ENCODE measurements around the gene NAA35. TPM values are rescaled to one million over a fixed set of nuclear protein-coding genes. Genes with fewer than 3 reads are reported as not detected.

The NAA35 gene
- total RNA-seq, 2 donors from 2014 or later: 25.1 to 29.0 TPM

- H3K4me1 Mint-ChIP-seq (ENCODE audit: low read depth): no peaks in the 10 kb centered on the region
- H3K4me3 Mint-ChIP-seq: no peak overlapping the region
- H3K27me3 Mint-ChIP-seq (ENCODE audit: low read depth): no peaks in the 10 kb centered on the region
- ATAC-seq (replicated peaks in 1 of 2) (no peak), DNase-seq (no peak)
- H3K36me3 Mint-ChIP-seq (ENCODE audit: insufficient read depth in 2 of 2): peaks cover 15 to 30% of the 10 kb centered on the region in 2 donors
- peak overlapping the region; percentile 49 for H3K27ac Mint-ChIP-seq
- peaks cover 3 to 4% of the 10 kb centered on the region in 2 donors for H3K9me3 Mint-ChIP-seq
Observed at GRCh38 chr9:86009133-86009532, 68.2 kb downstream of the NAA35 start.

- DNase-seq (no peak), ATAC-seq (replicated peaks in 1 of 2) (no peak)
- Mint-ChIP-seq H3K27ac (no peak overlapping the region), H3K4me1 (ENCODE audit: low read depth) (peaks cover 5% of the 10 kb centered on the region), H3K36me3 (ENCODE audit: insufficient read depth in 2 of 2) (peaks cover 9 to 38% of the 10 kb centered on the region in 2 donors), H3K27me3 (ENCODE audit: low read depth) (no peaks in the 10 kb centered on the region), H3K4me3 (no peak overlapping the region), H3K9me3 (no peaks in the 10 kb centered on the region)
Observed at GRCh38 chr9:86020731-86021130, 79.8 kb downstream of the NAA35 start.

GRCh38 chr9:86021166-86021565 lies 80.2 kb downstream of the NAA35 start:
- no peaks in the 10 kb centered on the region for H3K27me3 Mint-ChIP-seq (ENCODE audit: low read depth)
- no peak for ATAC-seq (replicated peaks in 1 of 2)
- H3K9me3 Mint-ChIP-seq: no peaks in the 10 kb centered on the region
- H3K36me3 Mint-ChIP-seq (ENCODE audit: insufficient read depth in 2 of 2): peaks cover 9 to 41% of the 10 kb centered on the region in 2 donors
- H3K27ac Mint-ChIP-seq: peak overlapping the region; percentile 48
- DNase-seq: no peak
- peaks cover 5% of the 10 kb centered on the region for H3K4me1 Mint-ChIP-seq (ENCODE audit: low read depth)
- H3K4me3 Mint-ChIP-seq: no peak overlapping the region

GRCh38 chr9:86022687-86023266 lies 81.8 kb downstream of the NAA35 start:
- Mint-ChIP-seq H3K9me3 (no peaks in the 10 kb centered on the region), H3K4me3 (no peak overlapping the region), H3K36me3 (ENCODE audit: insufficient read depth in 2 of 2) (peaks cover 9 to 41% of the 10 kb centered on the region in 2 donors), H3K27me3 (ENCODE audit: low read depth) (no peaks in the 10 kb centered on the region), H3K27ac (no peak overlapping the region), H3K4me1 (ENCODE audit: low read depth) (peaks cover 5% of the 10 kb centered on the region)
- DNase-seq (no peak), ATAC-seq (replicated peaks in 1 of 2) (peak; percentile 32 to 40)

GRCh38 chr9:86027767-86028166 lies 86.8 kb downstream of the NAA35 start:
- Mint-ChIP-seq H3K9me3 (no peaks in the 10 kb centered on the region), H3K4me3 (no peak overlapping the region), H3K27ac (no peak overlapping the region), H3K27me3 (ENCODE audit: low read depth) (no peaks in the 10 kb centered on the region), H3K36me3 (ENCODE audit: insufficient read depth in 2 of 2) (peaks cover 5 to 32% of the 10 kb centered on the region in 2 donors), H3K4me1 (ENCODE audit: low read depth) (peaks cover 1% of the 10 kb centered on the region)
- no peak for ATAC-seq (replicated peaks in 1 of 2)
- no peak for DNase-seq

- no peak for ATAC-seq (replicated peaks in 1 of 2)
- Mint-ChIP-seq H3K4me1 (ENCODE audit: low read depth) (no peaks in the 10 kb centered on the region), H3K4me3 (no peak overlapping the region), H3K27ac (no peak overlapping the region), H3K27me3 (ENCODE audit: low read depth) (no peaks in the 10 kb centered on the region), H3K9me3 (no peaks in the 10 kb centered on the region), H3K36me3 (ENCODE audit: insufficient read depth in 2 of 2) (peaks cover 0 to 3% of the 10 kb centered on the region in 2 donors)
- no peak for DNase-seq
Observed at GRCh38 chr9:86034863-86035734, 94.2 kb downstream of the NAA35 start.

GRCh38 chr9:86035827-86036440 lies 95.0 kb downstream of the NAA35 start:
- H3K27me3 Mint-ChIP-seq (ENCODE audit: low read depth): no peaks in the 10 kb centered on the region
- no peaks in the 10 kb centered on the region for H3K9me3 Mint-ChIP-seq
- no peak for ATAC-seq (replicated peaks in 1 of 2)
- H3K27ac Mint-ChIP-seq: no peak overlapping the region
- H3K36me3 Mint-ChIP-seq (ENCODE audit: insufficient read depth in 2 of 2): peaks cover 0 to 3% of the 10 kb centered on the region in 2 donors
- no peak for DNase-seq
- no peaks in the 10 kb centered on the region for H3K4me1 Mint-ChIP-seq (ENCODE audit: low read depth)
- no peak overlapping the region for H3K4me3 Mint-ChIP-seq

GRCh38 chr9:86036555-86036954 lies 95.6 kb downstream of the NAA35 start:
- DNase-seq (no peak), ATAC-seq (replicated peaks in 1 of 2) (no peak)
- no peak overlapping the region for H3K4me3 Mint-ChIP-seq
- no peaks in the 10 kb centered on the region for H3K27me3 Mint-ChIP-seq (ENCODE audit: low read depth)
- H3K27ac Mint-ChIP-seq: no peak overlapping the region
- no peaks in the 10 kb centered on the region for H3K9me3 Mint-ChIP-seq
- H3K4me1 Mint-ChIP-seq (ENCODE audit: low read depth): no peaks in the 10 kb centered on the region
- peaks cover 0 to 3% of the 10 kb centered on the region in 2 donors for H3K36me3 Mint-ChIP-seq (ENCODE audit: insufficient read depth in 2 of 2)

GRCh38 chr9:86039991-86040860 lies 99.3 kb downstream of the NAA35 start:
- H3K4me3 Mint-ChIP-seq: no peak overlapping the region
- no peak for DNase-seq
- H3K27ac Mint-ChIP-seq: no peak overlapping the region
- ATAC-seq (replicated peaks in 1 of 2): no peak
- no peaks in the 10 kb centered on the region for H3K27me3 Mint-ChIP-seq (ENCODE audit: low read depth)
- H3K36me3 Mint-ChIP-seq (ENCODE audit: insufficient read depth in 2 of 2): no peaks in the 10 kb centered on the region
- no peaks in the 10 kb centered on the region for H3K9me3 Mint-ChIP-seq
- no peaks in the 10 kb centered on the region for H3K4me1 Mint-ChIP-seq (ENCODE audit: low read depth)

- H3K27me3 Mint-ChIP-seq (ENCODE audit: low read depth): no peaks in the 10 kb centered on the region
- ATAC-seq (replicated peaks in 1 of 2) (no peak), DNase-seq (no peak)
- H3K27ac Mint-ChIP-seq: no peak overlapping the region
- no peak overlapping the region for H3K4me3 Mint-ChIP-seq
- H3K4me1 Mint-ChIP-seq (ENCODE audit: low read depth): no peaks in the 10 kb centered on the region
- H3K36me3 Mint-ChIP-seq (ENCODE audit: insufficient read depth in 2 of 2): no peaks in the 10 kb centered on the region
- H3K9me3 Mint-ChIP-seq: no peaks in the 10 kb centered on the region
Observed at GRCh38 chr9:86040861-86041155, 99.9 kb downstream of the NAA35 start.

- H3K9me3 Mint-ChIP-seq: no peaks in the 10 kb centered on the region
- ATAC-seq (replicated peaks in 1 of 2) (no peak), DNase-seq (no peak)
- H3K27ac Mint-ChIP-seq: no peak overlapping the region
- H3K27me3 Mint-ChIP-seq (ENCODE audit: low read depth): no peaks in the 10 kb centered on the region
- no peak overlapping the region for H3K4me3 Mint-ChIP-seq
- no peaks in the 10 kb centered on the region for H3K4me1 Mint-ChIP-seq (ENCODE audit: low read depth)
- H3K36me3 Mint-ChIP-seq (ENCODE audit: insufficient read depth in 2 of 2): no peaks in the 10 kb centered on the region
Observed at GRCh38 chr9:86041311-86041741, 100.4 kb downstream of the NAA35 start.

- Mint-ChIP-seq H3K4me1 (ENCODE audit: low read depth) (no peaks in the 10 kb centered on the region), H3K27ac (no peak overlapping the region), H3K27me3 (ENCODE audit: low read depth) (no peaks in the 10 kb centered on the region), H3K9me3 (no peaks in the 10 kb centered on the region), H3K4me3 (no peak overlapping the region), H3K36me3 (ENCODE audit: insufficient read depth in 2 of 2) (no peaks in the 10 kb centered on the region)
- DNase-seq (no peak), ATAC-seq (replicated peaks in 1 of 2) (no peak)
Observed at GRCh38 chr9:86042199-86042978, 101.4 kb downstream of the NAA35 start.

All from activated T-cell treated with anti-CD3 and anti-CD28 coated beads, Interleukin-2, amount 50 U/mL, for 72 hours (primary cell).